Uterus (tissue), 2 donors: Measurements from ENCODE around the gene MATK.

Experiments used
- CTCF ChIP-seq, 4 experiments: fragments of 200-600 bp in 2 of 4; fragments of 450-650 bp in 2 of 4; sonication (generic) in 2 of 4; IDR thresholded peaks; one replicate each; pipeline ENCODE4 v1.5.1; 2016 to 2019; ENCODE audit warnings: antibody characterized with exemption in 4 of 4, mild to moderate bottlenecking in 2 of 4, moderate library complexity in 1 of 4
- POLR2A ChIP-seq, 2 donors: fragments of 450-650 bp; IDR thresholded peaks; one replicate each; pipeline ENCODE4 v1.6.1; 2016; ENCODE audit warnings: antibody characterized with exemption in 2 of 2, mild to moderate bottlenecking in 1 of 2, moderate library complexity in 1 of 2

- TF ChIP-seq CTCF (IDR thresholded peaks at IDR 0.05), result no peak
- TF ChIP-seq POLR2A (IDR thresholded peaks at IDR 0.05), result no peak
Observed at GRCh38 chr19:3745363-3746045, 40.7 kb downstream of the MATK start.
